Trophoblast cell (in vitro differentiated cells and primary cell): Measurements from ENCODE around the gene FAM20C.

Experiments used
- DNase-seq, 2 donors: peaks; one replicate each; pipeline ENCODE4 v3.0.0-alpha.2; 2016
- H2AFZ ChIP-seq: 2 replicates; pipeline ENCODE4 v1.6.1; 2013; ENCODE audit warnings: low read length, moderate library complexity, mild to moderate bottlenecking; ENCODE audit not compliant: insufficient read depth, poor library complexity
- H2AK5ac ChIP-seq: 2 replicates; pipeline ENCODE4 v1.6.1; 2013; ENCODE audit warnings: mild to moderate bottlenecking, low read length
- H2BK120ac ChIP-seq: 2 replicates; pipeline ENCODE4 v1.6.1; 2013; ENCODE audit warnings: low read length, mild to moderate bottlenecking, moderate library complexity; ENCODE audit not compliant: insufficient read depth, poor library complexity
- H2BK12ac ChIP-seq: 2 replicates; pipeline ENCODE4 v1.6.1; 2013; ENCODE audit warnings: mild to moderate bottlenecking, low read length, moderate library complexity
- H2BK5ac ChIP-seq: 2 replicates; pipeline ENCODE4 v1.6.1; 2013; ENCODE audit warnings: low read length, low read depth, moderate library complexity, mild to moderate bottlenecking; ENCODE audit not compliant: poor library complexity
- H3K14ac ChIP-seq: 2 replicates; pipeline ENCODE4 v1.6.1; 2013; ENCODE audit warnings: mild to moderate bottlenecking, low read length
- H3K18ac ChIP-seq: 2 replicates; pipeline ENCODE4 v1.6.1; 2013; ENCODE audit warnings: mild to moderate bottlenecking, low read length
- H3K23ac ChIP-seq: 2 replicates; pipeline ENCODE4 v1.6.1; 2013; ENCODE audit warnings: low read length
- H3K27ac ChIP-seq: 2 replicates; pipeline ENCODE4 v1.5.1; 2013; ENCODE audit warnings: low read depth, mild to moderate bottlenecking, inconsistent platforms, low read length, moderate library complexity
- H3K27me3 ChIP-seq: 2 replicates; pipeline ENCODE4 v1.6.1; 2013; ENCODE audit warnings: inconsistent platforms, mild to moderate bottlenecking, low read length, moderate library complexity; ENCODE audit not compliant: insufficient read depth
- H3K36me3 ChIP-seq, 2 experiments: 1 replicate in 1 of 2; 2 replicates in 1 of 2; pipeline ENCODE4 v1.6.1; 2013; ENCODE audit warnings: low read length in 2 of 2, mild to moderate bottlenecking in 2 of 2, moderate library complexity in 1 of 2; ENCODE audit not compliant: insufficient read depth in 2 of 2, control insufficient read depth in 1 of 2
- H3K4ac ChIP-seq: 2 replicates; pipeline ENCODE4 v1.6.1; 2013; ENCODE audit warnings: low read depth, mild to moderate bottlenecking, low read length, moderate library complexity
- H3K4me1 ChIP-seq, 2 experiments: 1 replicate in 1 of 2; 2 replicates in 1 of 2; pipeline ENCODE4 v1.6.1; 2013; ENCODE audit warnings: low read length in 2 of 2, mild to moderate bottlenecking in 2 of 2, moderate library complexity in 1 of 2; ENCODE audit not compliant: insufficient read depth in 2 of 2, control insufficient read depth in 1 of 2
- H3K4me2 ChIP-seq: 2 replicates; pipeline ENCODE4 v1.6.1; 2013; ENCODE audit warnings: inconsistent platforms, mild to moderate bottlenecking, low read length, moderate library complexity
- H3K4me3 ChIP-seq: 2 replicates; pipeline ENCODE4 v1.5.1; 2013; ENCODE audit warnings: mild to moderate bottlenecking, low read depth, low read length, inconsistent platforms
- H3K79me1 ChIP-seq: one replicate; pipeline ENCODE4 v1.6.1; 2013; ENCODE audit warnings: low read length
- H3K79me2 ChIP-seq: 2 replicates; pipeline ENCODE4 v1.6.1; 2013; ENCODE audit warnings: low read length, mild to moderate bottlenecking; ENCODE audit not compliant: control insufficient read depth, insufficient read depth, poor library complexity
- H3K9ac ChIP-seq: 2 replicates; pipeline ENCODE4 v1.6.1; 2013; ENCODE audit warnings: mild to moderate bottlenecking, low read length
- H3K9me3 ChIP-seq: 2 replicates; pipeline ENCODE4 v1.6.1; 2013; ENCODE audit warnings: low read depth, mild to moderate bottlenecking, control low read depth, inconsistent platforms, low read length; ENCODE audit not compliant: insufficient read depth
- H4K12ac ChIP-seq: 2 replicates; pipeline ENCODE4 v1.6.1; 2013; ENCODE audit warnings: low read depth, mild to moderate bottlenecking, low read length, moderate library complexity
- H4K8ac ChIP-seq: 2 replicates; pipeline ENCODE4 v1.6.1; 2013; ENCODE audit warnings: low read depth, mild to moderate bottlenecking, low read length, moderate library complexity
- H4K91ac ChIP-seq: one replicate; pipeline ENCODE4 v1.6.1; 2013; ENCODE audit warnings: low read depth, mild to moderate bottlenecking, low read length, moderate library complexity
- WGBS: extraction: QIAGEN DNeasy Blood & Tissue Kit; methylation state at CpG from one replicate; pipeline ENCODE4 v1.1.7; 2013; ENCODE audit warnings: missing lambda C conversion rate; ENCODE audit not compliant: insufficient read length, insufficient coverage; ENCODE audit errors: extremely low coverage; 5-methylcytosine and 5-hydroxymethylcytosine counted together

The FAM20C gene

GRCh38 chr7:193481-194251 lies 1.3 kb downstream of the FAM20C start:
- Histone ChIP-seq H3K4me3 (no peak overlapping the region), H3K27me3 (peaks cover 37% of the 10 kb centered on the region), H4K91ac (no peak overlapping the region), H3K4ac (no peak overlapping the region), H3K23ac (no peak overlapping the region), H3K14ac (no peak overlapping the region), H2BK12ac (no peak overlapping the region), H3K79me1 (no peaks in the 10 kb centered on the region), H3K9me3 (peaks cover 3% of the 10 kb centered on the region), H3K27ac (no peak overlapping the region), H3K36me3 (no peaks in the 10 kb centered on the region), H2BK5ac (no peak overlapping the region), H4K8ac (no peak overlapping the region), H3K9ac (no peak overlapping the region), H3K79me2 (no peaks in the 10 kb centered on the region), H4K12ac (no peak overlapping the region), H3K4me1 (peaks cover 0 to 4% of the 10 kb centered on the region in 2 experiments), H2AFZ (no peak overlapping the region), H2AK5ac (no peak overlapping the region), H3K18ac (no peak overlapping the region), H3K4me2 (peak overlapping the region; percentile 61), H2BK120ac (no peak overlapping the region)
- WGBS, result no CpG with 5 or more reads among the region's 57 CpGs
- DNase-seq, result no peak

GRCh38 chr7:194252-195009 lies 2.1 kb downstream of the FAM20C start:
- H3K18ac ChIP-seq, result no peak overlapping the region
- no peak overlapping the region for H4K12ac ChIP-seq
- H2BK120ac ChIP-seq, result no peak overlapping the region
- H3K79me2 ChIP-seq, result no peaks in the 10 kb centered on the region
- no peak overlapping the region for H2BK12ac ChIP-seq
- H4K91ac ChIP-seq, result no peak overlapping the region
- no peak overlapping the region for H3K4me3 ChIP-seq
- peaks cover 0 to 4% of the 10 kb centered on the region in 2 experiments for H3K4me1 ChIP-seq
- H2AFZ ChIP-seq, result no peak overlapping the region
- no peak overlapping the region for H3K9ac ChIP-seq
- no peak overlapping the region for H2AK5ac ChIP-seq
- no peak for DNase-seq
- no peak overlapping the region for H3K4ac ChIP-seq
- no peaks in the 10 kb centered on the region for H3K36me3 ChIP-seq
- H2BK5ac ChIP-seq, result no peak overlapping the region
- WGBS, result no CpG with 5 or more reads among the region's 27 CpGs
- H3K4me2 ChIP-seq, result no peak overlapping the region
- no peak overlapping the region for H3K14ac ChIP-seq
- H3K9me3 ChIP-seq, result peaks cover 3% of the 10 kb centered on the region
- H3K23ac ChIP-seq, result no peak overlapping the region
- H4K8ac ChIP-seq, result no peak overlapping the region
- H3K27me3 ChIP-seq, result peaks cover 37% of the 10 kb centered on the region
- no peak overlapping the region for H3K27ac ChIP-seq
- no peaks in the 10 kb centered on the region for H3K79me1 ChIP-seq

GRCh38 chr7:195010-195829 lies 2.8 kb downstream of the FAM20C start:
- no peak overlapping the region for H3K4me2 ChIP-seq
- H3K36me3 ChIP-seq, result no peaks in the 10 kb centered on the region
- H4K8ac ChIP-seq, result no peak overlapping the region
- no CpG with 5 or more reads among the region's 33 CpGs for WGBS
- peak overlapping the region; percentile 2 for H3K4me3 ChIP-seq
- no peak overlapping the region for H2BK120ac ChIP-seq
- H3K27ac ChIP-seq, result no peak overlapping the region
- no peak overlapping the region for H3K4ac ChIP-seq
- no peak overlapping the region for H4K12ac ChIP-seq
- no peak overlapping the region for H2BK5ac ChIP-seq
- no peak overlapping the region for H3K18ac ChIP-seq
- H2AK5ac ChIP-seq, result no peak overlapping the region
- H2BK12ac ChIP-seq, result no peak overlapping the region
- no peak overlapping the region for H3K9ac ChIP-seq
- no peak overlapping the region for H2AFZ ChIP-seq
- no peak overlapping the region for H3K14ac ChIP-seq
- DNase-seq, result no peak
- peaks cover 3% of the 10 kb centered on the region for H3K9me3 ChIP-seq
- peaks cover 37% of the 10 kb centered on the region for H3K27me3 ChIP-seq
- peaks cover 0 to 4% of the 10 kb centered on the region in 2 experiments for H3K4me1 ChIP-seq
- H3K79me1 ChIP-seq, result no peaks in the 10 kb centered on the region
- no peak overlapping the region for H3K23ac ChIP-seq
- H4K91ac ChIP-seq, result no peak overlapping the region
- H3K79me2 ChIP-seq, result no peaks in the 10 kb centered on the region

GRCh38 chr7:195830-196128 lies 3.4 kb downstream of the FAM20C start:
- H4K12ac ChIP-seq, result no peak overlapping the region
- no peak overlapping the region for H3K14ac ChIP-seq
- H3K4me3 ChIP-seq, result peak overlapping the region; percentile 2
- no peak overlapping the region for H2AFZ ChIP-seq
- WGBS, result no CpG with 5 or more reads among the region's 19 CpGs
- no peak overlapping the region for H2BK5ac ChIP-seq
- no peak overlapping the region for H2BK120ac ChIP-seq
- H2BK12ac ChIP-seq, result no peak overlapping the region
- H3K36me3 ChIP-seq, result no peaks in the 10 kb centered on the region
- H3K27me3 ChIP-seq, result peaks cover 35% of the 10 kb centered on the region
- H3K79me2 ChIP-seq, result no peaks in the 10 kb centered on the region
- H3K18ac ChIP-seq, result no peak overlapping the region
- DNase-seq, result no peak
- H3K9ac ChIP-seq, result no peak overlapping the region
- H4K8ac ChIP-seq, result no peak overlapping the region
- peaks cover 3% of the 10 kb centered on the region for H3K9me3 ChIP-seq
- no peak overlapping the region for H2AK5ac ChIP-seq
- H4K91ac ChIP-seq, result no peak overlapping the region
- no peak overlapping the region for H3K23ac ChIP-seq
- H3K4ac ChIP-seq, result no peak overlapping the region
- H3K4me2 ChIP-seq, result no peak overlapping the region
- peaks cover 0 to 4% of the 10 kb centered on the region in 2 experiments for H3K4me1 ChIP-seq
- H3K79me1 ChIP-seq, result no peaks in the 10 kb centered on the region
- no peak overlapping the region for H3K27ac ChIP-seq
